Gastrocnemius medialis (tissue), 4 donors: Measurements from ENCODE around the gene SEMA7A.

Source experiments
- CTCF ChIP-seq, 5 experiments: fragments of 450-650 bp in 3 of 5; fragments of 200-600 bp in 2 of 5; sonication (generic) in 2 of 5; IDR thresholded peaks in 4 of 5; conservative IDR thresholded peaks in 1 of 5; 1 replicate in 4 of 5; 2 replicates in 1 of 5; pipeline ENCODE4 v1.5.1; 2016 to 2019; ENCODE audit warnings: antibody characterized with exemption in 5 of 5, mild to moderate bottlenecking in 3 of 5, moderate library complexity in 3 of 5
- POLR2A ChIP-seq, 2 donors: fragments of 450-650 bp; IDR thresholded peaks; one replicate each; pipeline ENCODE4 v1.6.1; 2017; ENCODE audit warnings: antibody characterized with exemption in 2 of 2, mild to moderate bottlenecking in 2 of 2, moderate library complexity in 2 of 2

GRCh38 chr15:74423431-74424257, 10.1 kb downstream of the SEMA7A start:
- TF ChIP-seq CTCF (IDR thresholded peaks at IDR 0.05 in 4 of 5, conservative IDR thresholded peaks at IDR 0.05 in 1 of 5) (no peak), POLR2A (IDR thresholded peaks at IDR 0.05) (no peak)
